H4 (cell line): ENCODE data around the gene ADAMTS2. TPM values are rescaled to one million over a fixed set of nuclear protein-coding genes. Genes with fewer than 3 reads are reported as not detected.

Experiments
- DNase-seq: peaks from one replicate; pipeline ENCODE4 v3.0.0-alpha.2; 2015; ENCODE audit warnings: low spot score
- total RNA-seq: library from RNA; depleted of rRNA; stranded (reverse); fragments of >200 nt; shearing (Covaris generic); gene quantifications from 2 replicates; pipeline ENCODE4 v1.2.3, GENCODE V29; 2014

The ADAMTS2 gene
- total RNA-seq, 1 experiment from 2014 or later: 1.2 TPM

GRCh38 chr5:179266291-179267070 lies 78.8 kb downstream of the ADAMTS2 start:
- DNase-seq: no peak

- peak; percentile 66 for DNase-seq
These were observed 79.6 kb downstream of the ADAMTS2 start for GRCh38 chr5:179265514-179266290.

- DNase-seq: no peak
These were observed 80.3 kb downstream of the ADAMTS2 start for GRCh38 chr5:179264783-179265513.

GRCh38 chr5:179264053-179264782 lies 81.0 kb downstream of the ADAMTS2 start:
- no peak for DNase-seq

GRCh38 chr5:179263391-179264052 lies 81.7 kb downstream of the ADAMTS2 start:
- no peak for DNase-seq

- no peak for DNase-seq
These were observed 82.9 kb downstream of the ADAMTS2 start for GRCh38 chr5:179262126-179262920.

GRCh38 chr5:179261301-179262125 lies 83.7 kb downstream of the ADAMTS2 start:
- no peak for DNase-seq

GRCh38 chr5:179260324-179261070 lies 84.8 kb downstream of the ADAMTS2 start:
- no peak for DNase-seq

GRCh38 chr5:179259731-179260323 lies 85.4 kb downstream of the ADAMTS2 start:
- no peak for DNase-seq

- DNase-seq: no peak
These were observed 86.1 kb downstream of the ADAMTS2 start for GRCh38 chr5:179258922-179259730.

GRCh38 chr5:179258001-179258921 lies 87.0 kb downstream of the ADAMTS2 start:
- DNase-seq: no peak

- DNase-seq: no peak
These were observed 88.0 kb downstream of the ADAMTS2 start for GRCh38 chr5:179257176-179257682.

GRCh38 chr5:179256328-179257175 lies 88.7 kb downstream of the ADAMTS2 start:
- DNase-seq: no peak

GRCh38 chr5:179255527-179256327 lies 89.5 kb downstream of the ADAMTS2 start:
- DNase-seq: no peak
